ENCODE measurements around the gene DLGAP4. TPM values are rescaled to one million over a fixed set of nuclear protein-coding genes. Genes with fewer than 3 reads are reported as not detected.

Gene DLGAP4
- total and polyA plus RNA-seq, 2 of the 8 experiments (the other 6 are each of a cell fraction or from before 2014, with no cell fraction given) = 41.2 to 57.2 TPM

DNA sequence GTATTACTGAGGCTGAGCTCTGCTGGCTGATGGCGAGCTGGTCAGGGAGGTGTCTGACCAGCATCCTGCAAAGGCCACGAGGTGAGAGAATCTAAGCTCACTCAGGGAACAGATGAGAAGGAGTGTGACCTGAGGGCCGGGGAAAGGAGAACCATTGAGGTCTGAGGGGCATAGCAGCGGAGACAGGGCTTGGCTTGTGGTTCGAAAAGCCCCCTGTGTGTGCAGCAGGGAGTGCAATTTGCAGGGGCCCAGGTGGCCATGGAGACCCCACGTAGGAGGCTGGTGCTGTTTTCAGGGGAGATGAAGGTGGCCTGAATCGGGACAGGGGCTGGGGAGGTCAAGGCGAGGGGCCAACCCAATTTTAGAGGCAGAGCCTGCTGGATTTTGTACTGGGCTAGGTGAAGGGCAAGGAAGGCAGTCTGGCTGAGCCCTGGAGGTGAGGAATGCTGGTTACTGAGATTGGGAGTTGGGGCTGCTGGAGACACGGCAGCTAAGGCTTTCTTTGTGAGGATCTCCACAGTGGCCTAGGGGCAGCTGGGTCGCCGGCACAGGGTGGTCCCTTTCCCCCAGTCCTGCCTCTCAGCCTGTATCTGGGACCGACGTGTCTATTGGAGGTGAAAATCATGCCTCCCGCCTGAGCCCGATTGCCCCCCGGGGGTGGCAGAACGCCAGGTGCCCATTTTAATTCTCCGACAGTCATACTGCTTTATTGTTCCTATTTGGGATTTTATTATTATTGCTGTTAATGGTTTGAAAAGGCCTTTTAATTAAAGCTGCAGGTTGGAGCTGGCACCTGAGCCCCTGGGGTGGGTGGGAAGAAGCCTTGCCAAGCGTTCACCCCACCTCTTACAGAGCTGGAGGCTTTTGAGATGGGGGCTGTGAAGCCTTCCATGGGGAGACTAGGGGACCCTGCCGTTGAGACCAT is 28.4 kb downstream of the DLGAP4 start (continued):
- TF ChIP-seq NRF1 (IDR thresholded peaks at IDR 0.05; ENCODE audit: low read depth, low read length) = no peak
- TF ChIP-seq SIX5 (IDR thresholded peaks at IDR 0.05; ENCODE audit: low read depth, low read length) = no peak
- TF ChIP-seq FOSL1 (IDR thresholded peaks at IDR 0.05; ENCODE audit: insufficient read depth, low read depth, low read length) = no peak
- TF ChIP-seq TCF12 (IDR thresholded peaks at IDR 0.05; ENCODE audit: low read depth, low read length) = no peak

Data from H1 (cell line).